Fibroblast of peridontal ligament (primary cell): ENCODE data around the gene SLC1A4.
"Not testable (repeated sequence)": the region's sequence is repeated elsewhere in the genome, so short reads cannot be mapped to it uniquely, and the experiment has no call there.

ENCODE experiments used
- DNase-seq: peaks from one replicate; pipeline ENCODE4 v3.0.0-alpha.2; 2010; ENCODE audit errors: extremely low read depth

The SLC1A4 gene

GRCh38 chr2:64992218-64992617, 3.0 kb downstream of the SLC1A4 start:
- DNase-seq, result no peak

- DNase-seq, result no peak
Measured at GRCh38 chr2:64992990-64993389, 3.8 kb downstream of the SLC1A4 start.

- no peak for DNase-seq
Measured at GRCh38 chr2:64995041-64995440, 5.8 kb downstream of the SLC1A4 start.

- DNase-seq, result no peak
Measured at GRCh38 chr2:64996871-64997307, 7.7 kb downstream of the SLC1A4 start.

GRCh38 chr2:64998658-64999061, 9.5 kb downstream of the SLC1A4 start:
- peak; percentile 48 for DNase-seq

GRCh38 chr2:64999754-65000153, 10.6 kb downstream of the SLC1A4 start:
- DNase-seq, result no peak

- DNase-seq, result no peak
Measured at GRCh38 chr2:65000644-65001043, 11.4 kb downstream of the SLC1A4 start.

- DNase-seq, result no peak
Measured at GRCh38 chr2:65003037-65003436, 13.8 kb downstream of the SLC1A4 start.

GRCh38 chr2:65004232-65004631, 15.0 kb downstream of the SLC1A4 start:
- not testable (repeated sequence) for DNase-seq

GRCh38 chr2:65013776-65014175, 24.6 kb downstream of the SLC1A4 start:
- DNase-seq, result no peak

GRCh38 chr2:65015731-65016130, 26.5 kb downstream of the SLC1A4 start:
- no peak for DNase-seq

GRCh38 chr2:65016789-65017188, 27.6 kb downstream of the SLC1A4 start:
- no peak for DNase-seq

GRCh38 chr2:65017335-65017734, 28.1 kb downstream of the SLC1A4 start:
- no peak for DNase-seq

- DNase-seq, result no peak
Measured at GRCh38 chr2:65018141-65018582, 29.0 kb downstream of the SLC1A4 start.

- no peak for DNase-seq
Measured at GRCh38 chr2:65019010-65019409, 29.8 kb downstream of the SLC1A4 start.

GRCh38 chr2:65019675-65020195, 30.5 kb downstream of the SLC1A4 start:
- DNase-seq, result no peak

- DNase-seq, result not testable (repeated sequence)
Measured at GRCh38 chr2:65020251-65020650, 31.1 kb downstream of the SLC1A4 start.

- no peak for DNase-seq
Measured at GRCh38 chr2:65020943-65021528, 31.8 kb downstream of the SLC1A4 start.

GRCh38 chr2:65021709-65022108, 32.5 kb downstream of the SLC1A4 start:
- DNase-seq, result no peak

GRCh38 chr2:65022189-65022588, 33.0 kb downstream of the SLC1A4 start:
- no peak for DNase-seq

GRCh38 chr2:65023742-65024141, 34.5 kb downstream of the SLC1A4 start:
- DNase-seq, result no peak

- DNase-seq, result peak; percentile 98
Measured at GRCh38 chr2:65024149-65024829, 35.1 kb downstream of the SLC1A4 start.

GRCh38 chr2:65025453-65026123, 36.4 kb downstream of the SLC1A4 start:
- DNase-seq, result no peak
